H1 (cell line): ENCODE measurements around the gene CAB39L. TPM values are rescaled to one million over a fixed set of nuclear protein-coding genes. Genes with fewer than 3 reads are reported as not detected.

Source experiments
- CTCF ChIA-PET: fragments of 300-600 bp; sonication (Branson Sonifier 250); formaldehyde crosslinking; loops from one replicate; lab custom pipeline; 2021; ENCODE audit not compliant: partially characterized antibody; lab: Charles Lee
- POLR2A ChIA-PET: fragments of 300-600 bp; sonication (Branson Sonifier 250); formaldehyde crosslinking; loops from one replicate; lab custom pipeline; 2021; ENCODE audit warnings: inconsistent platforms; ENCODE audit not compliant: partially characterized antibody; lab: Charles Lee
- DNase-seq, 2 experiments: peaks; one replicate each; pipeline versions ENCODE4 v3.0.0 to v3.0.0-alpha.2; 2010 to 2022; ENCODE audit warnings: low spot score in 2 of 2, low read depth in 1 of 2, mixed read lengths in 1 of 2
- FAIRE-seq: peaks from 2 replicates; lab custom pipeline; 2011; peaks lifted over from hg19 to GRCh38; lab: Jason Lieb, UNC
- H2AFZ ChIP-seq: 2 replicates; pipeline ENCODE4 v1.8.1; 2012; ENCODE audit warnings: low read length, inconsistent platforms
- H2AK5ac ChIP-seq: 2 replicates; pipeline ENCODE4 v1.6.1; 2013; ENCODE audit warnings: low read depth, low read length
- H2BK120ac ChIP-seq: replicated peaks from 2 replicates; pipeline ENCODE3; 2013; ENCODE audit warnings: low read depth, low read length, inconsistent platforms
- H2BK12ac ChIP-seq: 2 replicates; pipeline ENCODE4 v1.6.1; 2013; ENCODE audit warnings: low read depth, low read length
- H2BK15ac ChIP-seq: 2 replicates; pipeline ENCODE4 v1.6.1; 2013; ENCODE audit warnings: low read length
- H2BK20ac ChIP-seq: 2 replicates; pipeline ENCODE4 v1.6.1; 2013; ENCODE audit warnings: low read length
- H2BK5ac ChIP-seq: 2 replicates; pipeline ENCODE4 v1.6.1; 2013; ENCODE audit warnings: low read depth, low read length
- H3K14ac ChIP-seq: 2 replicates; pipeline ENCODE4 v1.6.1; 2013; ENCODE audit warnings: inconsistent platforms; ENCODE audit not compliant: insufficient read length
- H3K18ac ChIP-seq: 2 replicates; pipeline ENCODE4 v1.6.1; 2013; ENCODE audit warnings: low read length; ENCODE audit errors: extremely low read depth
- H3K23ac ChIP-seq: 2 replicates; pipeline ENCODE4 v1.6.1; 2013; ENCODE audit warnings: inconsistent platforms; ENCODE audit not compliant: insufficient read length
- H3K23me2 ChIP-seq: 2 replicates; pipeline ENCODE4 v1.6.1; 2013; ENCODE audit warnings: low read depth, low read length
- H3K27ac ChIP-seq: 2 replicates; pipeline ENCODE4 v1.6.1; 2011; ENCODE audit warnings: low read depth, low read length, inconsistent platforms
- H3K27me3 ChIP-seq, 4 experiments: replicated peaks in 1 of 4; 1 replicate in 1 of 4; 2 replicates in 3 of 4; pipeline versions ENCODE4 v1.6.1 to v1.8.1; 2011 to 2013; ENCODE audit warnings: low read length in 3 of 4, mild to moderate bottlenecking in 3 of 4, inconsistent platforms in 2 of 4, mixed read lengths in 2 of 4, moderate library complexity in 1 of 4; ENCODE audit not compliant: control insufficient read depth in 3 of 4, insufficient read depth in 3 of 4; ENCODE audit errors: extremely low read depth in 1 of 4
- H3K36me3 ChIP-seq, 4 experiments: 2 replicates each; pipeline versions ENCODE4 v1.6.1 to v1.8.1; 2011 to 2013; ENCODE audit warnings: mild to moderate bottlenecking in 4 of 4, low read length in 3 of 4, moderate library complexity in 2 of 4, control low read depth in 1 of 4, inconsistent platforms in 1 of 4; ENCODE audit not compliant: insufficient read depth in 4 of 4, control insufficient read depth in 2 of 4
- H3K4ac ChIP-seq: replicated peaks from 2 replicates; pipeline ENCODE3; 2013; ENCODE audit warnings: low read length, low read depth, mixed read lengths, inconsistent platforms; ENCODE audit not compliant: insufficient read length
- H3K4me1 ChIP-seq, 4 experiments: replicated peaks in 1 of 4; 1 replicate in 1 of 4; 2 replicates in 3 of 4; pipeline versions ENCODE4 v1.6.1 to v1.8.1; 2011 to 2013; ENCODE audit warnings: low read length in 3 of 4, inconsistent platforms in 2 of 4, mixed read lengths in 1 of 4; ENCODE audit not compliant: insufficient read depth in 4 of 4, control insufficient read depth in 3 of 4
- H3K4me2 ChIP-seq, 2 experiments: 2 replicates each; pipeline versions ENCODE4 v1.6.1 to v1.8.1; 2011 to 2013; ENCODE audit warnings: low read depth in 2 of 2, low read length in 2 of 2, control low read depth in 1 of 2, inconsistent platforms in 1 of 2, mild to moderate bottlenecking in 1 of 2; ENCODE audit not compliant: insufficient read depth in 1 of 2
- H3K4me3 ChIP-seq, 4 experiments: fragments of 200-600, 300-600 bp in 1 of 4; sonication (generic), shearing (Covaris generic), sonication (Bioruptor Twin) in 1 of 4; 2 replicates each; pipeline versions ENCODE4 v1.5.1 to v1.8.1; 2011 to 2016; ENCODE audit warnings: low read length in 4 of 4, low read depth in 3 of 4, control low read depth in 2 of 4, inconsistent platforms in 2 of 4, mild to moderate bottlenecking in 2 of 4, mixed read lengths in 1 of 4, moderate library complexity in 1 of 4; ENCODE audit not compliant: insufficient read depth in 2 of 4; ENCODE audit errors: extremely low read depth in 1 of 4
- H3K56ac ChIP-seq: replicated peaks from 2 replicates; pipeline ENCODE3; 2013; ENCODE audit warnings: low read depth, mild to moderate bottlenecking, mixed read lengths, low read length, inconsistent platforms; ENCODE audit not compliant: insufficient read length
- H3K79me1 ChIP-seq: 2 replicates; pipeline ENCODE4 v1.6.1; 2013; ENCODE audit warnings: low read depth, low read length, control low read depth
- H3K79me2 ChIP-seq, 2 experiments: 2 replicates each; pipeline versions ENCODE4 v1.6.1 to v1.8.1; 2012 to 2013; ENCODE audit warnings: low read length in 2 of 2, mild to moderate bottlenecking in 2 of 2, inconsistent platforms in 1 of 2; ENCODE audit not compliant: insufficient read depth in 2 of 2, control insufficient read depth in 1 of 2
- H3K9ac ChIP-seq, 4 experiments: replicated peaks in 1 of 4; 1 replicate in 1 of 4; 2 replicates in 3 of 4; pipeline versions ENCODE4 v1.6.1 to v1.8.1; 2011 to 2013; ENCODE audit warnings: low read depth in 3 of 4, low read length in 3 of 4, control low read depth in 2 of 4, mild to moderate bottlenecking in 2 of 4, moderate library complexity in 2 of 4, inconsistent platforms in 1 of 4; ENCODE audit errors: extremely low read depth in 1 of 4
- H3K9me3 ChIP-seq, 2 experiments: 2 replicates each; pipeline versions ENCODE4 v1.6.1 to v1.8.1; 2012 to 2013; ENCODE audit warnings: mild to moderate bottlenecking in 2 of 2, moderate library complexity in 2 of 2, control low read depth in 1 of 2, inconsistent platforms in 1 of 2, low read depth in 1 of 2, low read length in 1 of 2, mixed read lengths in 1 of 2; ENCODE audit not compliant: insufficient read depth in 2 of 2
- H4K20me1 ChIP-seq, 2 experiments: replicated peaks in 1 of 2; 2 replicates each; pipeline versions ENCODE3 to v1.8.1; 2011 to 2013; ENCODE audit warnings: inconsistent platforms in 2 of 2, low read length in 2 of 2, mild to moderate bottlenecking in 1 of 2; ENCODE audit not compliant: insufficient read depth in 2 of 2, control insufficient read depth in 1 of 2
- H4K5ac ChIP-seq: 2 replicates; pipeline ENCODE4 v1.6.1; 2013; ENCODE audit warnings: low read length, low read depth, mixed read lengths, inconsistent platforms; ENCODE audit not compliant: insufficient read length
- H4K8ac ChIP-seq: 2 replicates; pipeline ENCODE4 v1.8.0; 2013; ENCODE audit warnings: mild to moderate bottlenecking, moderate library complexity, low read length, inconsistent platforms; ENCODE audit not compliant: insufficient read depth; ENCODE audit errors: extremely low read depth
- H4K91ac ChIP-seq: replicated peaks from 2 replicates; pipeline ENCODE3; 2013; ENCODE audit warnings: low read length, mixed read lengths, inconsistent platforms; ENCODE audit not compliant: insufficient read length
- GTF2F1 ChIP-seq: IDR thresholded peaks from 2 replicates; pipeline ENCODE4 v1.6.1; 2012; ENCODE audit warnings: low read depth, low read length, improper control_type of control experiment, borderline replicate concordance
- MAFK ChIP-seq: IDR thresholded peaks from 2 replicates; pipeline ENCODE4 v1.6.1; 2012; ENCODE audit warnings: low read depth, mild to moderate bottlenecking, improper control_type of control experiment, low read length
- POLR2A ChIP-seq, 2 experiments: IDR thresholded peaks; 1 replicate in 1 of 2; 2 replicates in 1 of 2; pipeline ENCODE4 v1.6.1; 2011; ENCODE audit warnings: low read depth in 2 of 2, low read length in 2 of 2, mild to moderate bottlenecking in 2 of 2; ENCODE audit errors: control extremely low read depth in 1 of 2
- SIX5 ChIP-seq: IDR thresholded peaks from 2 replicates; pipeline ENCODE4 v1.6.1; 2011; ENCODE audit warnings: mild to moderate bottlenecking, low read depth, low read length
- TCF12 ChIP-seq: IDR thresholded peaks from 2 replicates; pipeline ENCODE4 v1.6.1; 2011; ENCODE audit warnings: low read depth, mild to moderate bottlenecking, low read length
- WGBS, 2 experiments: shearing (Covaris generic) in 1 of 2; methylation state at CpG; one replicate each; pipeline versions ENCODE4 v1.1.6 to v1.1.7; 2013 to 2015; ENCODE audit warnings: low lambda C conversion rate in 2 of 2, mixed read lengths in 2 of 2, inconsistent platforms in 1 of 2, low coverage in 1 of 2, missing lambda C conversion rate in 1 of 2; ENCODE audit not compliant: insufficient replicate concordance in 2 of 2, insufficient coverage in 1 of 2, insufficient read length in 1 of 2; ENCODE audit errors: extremely low coverage in 1 of 2, missing lambda C conversion rate in 1 of 2; 5-methylcytosine and 5-hydroxymethylcytosine counted together
- polyA plus RNA-seq, 7 experiments: library from polyadenylated mRNA; depleted of rRNA in 3 of 7; stranded (reverse) in 5 of 7; unstranded in 2 of 7; fragments of >200 nt in 5 of 7; fragments of 200-250 nt in 2 of 7; gene quantifications; 1 replicate in 5 of 7; 2 replicates in 1 of 7; 4 replicates in 1 of 7; pipeline versions ENCODE4 v1.2.1 to v1.2.3, GENCODE V29; 2011 to 2013; ENCODE audit warnings: missing spikeins in 2 of 7, mixed read lengths in 2 of 7
- total RNA-seq: library from RNA; stranded (reverse); fragmentation: NEBNext Ultra II Directional; extraction: Animal tissue kit (Norgen Biotek cat#: 25700); gene quantifications from 2 replicates; pipeline ENCODE4 v1.2.1, GENCODE V29; 2021

The CAB39L gene
- total and polyA plus RNA-seq, 2 of the 8 experiments (the other 6 are each of a cell fraction or from before 2014, with no cell fraction given) = 2.5 to 4.8 TPM

DNA sequence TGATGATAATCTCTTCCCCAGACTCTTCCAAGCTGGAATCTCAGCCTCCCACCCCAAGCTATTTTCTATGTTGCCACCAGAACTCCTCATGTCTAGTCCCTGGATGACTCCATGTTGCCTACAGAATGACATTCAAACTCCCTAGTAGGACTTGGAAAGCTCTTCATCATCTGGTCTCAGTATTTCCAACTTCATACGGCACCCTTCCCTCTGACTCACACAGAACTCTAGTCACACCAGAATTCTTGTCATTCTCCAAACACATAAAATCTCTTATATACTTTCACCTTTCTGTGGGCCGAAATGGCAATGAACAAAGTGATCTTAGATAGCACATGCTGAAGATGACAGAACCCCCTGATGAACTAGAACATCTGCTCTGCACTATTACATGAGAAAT, 86.2 kb downstream of the CAB39L start:
- no peak overlapping the region for H2BK12ac ChIP-seq
- no peak overlapping the region for H3K9ac ChIP-seq
- no peak overlapping the region for H2AK5ac ChIP-seq
- no peaks in the 10 kb centered on the region for H3K27me3 ChIP-seq
- no peak overlapping the region for H3K27ac ChIP-seq
- no peak overlapping the region for H3K4me2 ChIP-seq
- no peak overlapping the region for H4K5ac ChIP-seq
- no peak overlapping the region for H4K91ac ChIP-seq
- H3K4me3 ChIP-seq = no peak overlapping the region
- H2BK15ac ChIP-seq = no peak overlapping the region
- no peak overlapping the region for H3K23ac ChIP-seq
- H3K9me3 ChIP-seq = no peaks in the 10 kb centered on the region; a peak in 1 of 4 replicates
- H2BK20ac ChIP-seq = no peak overlapping the region
- no peaks in the 10 kb centered on the region for H3K23me2 ChIP-seq
- H3K56ac ChIP-seq = no peak overlapping the region
- H2BK120ac ChIP-seq = no peak overlapping the region
- no peak overlapping the region for H3K14ac ChIP-seq
- no peaks in the 10 kb centered on the region for H3K4me1 ChIP-seq
- ChIA-PET CTCF (interaction anchor here (0.6 kb wide), 1 partner anchor 308 kb away, joined by 3 read pairs; no protein-coding TSS in a partner anchor), POLR2A (interaction anchor here (1.2 kb wide), 1 partner anchor 11 kb away, joined by 3 read pairs; no protein-coding TSS in a partner anchor)
- H3K79me1 ChIP-seq = no peaks in the 10 kb centered on the region
- H2AFZ ChIP-seq = no peak overlapping the region
- FAIRE-seq (no peak), DNase-seq (no peak)
- H2BK5ac ChIP-seq = no peak overlapping the region
- H3K4ac ChIP-seq = no peak overlapping the region
- H4K20me1 ChIP-seq = no peaks in the 10 kb centered on the region
- H3K79me2 ChIP-seq = no peaks in the 10 kb centered on the region
- H3K36me3 ChIP-seq = no peaks in the 10 kb centered on the region
- H4K8ac ChIP-seq = no peak overlapping the region
- no peak overlapping the region for H3K18ac ChIP-seq
- 87% methylated on average over 2 of the region's 2 CpGs; no CpG with 5 or more reads in 1 of the 2 experiments for WGBS, 2 experiments
- TF ChIP-seq POLR2A (IDR thresholded peaks at IDR 0.05; ENCODE audit: control extremely low read depth in 1 of 2, low read depth in 2 of 2, low read length in 2 of 2) (no peak), SIX5 (no peak), TCF12 (no peak), GTF2F1 (no peak), MAFK (no peak)
